Measurements from ENCODE around the gene PRIM2. TPM values are rescaled to one million over a fixed set of nuclear protein-coding genes. Genes with fewer than 3 reads are reported as not detected.
"Not testable (repeated sequence)": the region's sequence is repeated elsewhere in the genome, so short reads cannot be mapped to it uniquely, and the experiment has no call there.

The PRIM2 gene
- total and polyA plus RNA-seq, 9 of the 15 experiments (the other 6 are each of a cell fraction or from before 2014, with no cell fraction given), result 19.8 to 57.5 (median 33.4) TPM

DNA sequence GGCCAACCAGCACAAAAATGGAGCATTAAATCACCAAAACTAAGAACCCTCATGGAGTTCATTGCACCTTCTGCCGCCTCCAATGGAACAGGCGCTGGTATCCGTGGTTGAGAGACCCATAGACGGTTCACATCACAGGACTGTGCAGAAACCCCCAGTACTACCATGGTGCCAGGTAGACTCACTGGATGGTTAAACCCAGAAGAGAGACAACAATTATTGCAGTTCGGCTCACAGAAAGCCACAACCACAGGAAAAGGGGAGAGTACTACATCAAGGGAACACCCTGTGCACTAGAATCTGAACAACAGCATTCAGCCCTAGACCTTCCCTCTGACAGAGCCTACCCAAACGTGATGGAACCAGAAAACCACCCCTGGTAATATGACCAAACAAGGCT lies 301.5 kb downstream of the PRIM2 start:
- CTCF ChIA-PET (ENCODE audit: low intra/inter-chr PET ratio); H3K4me3 ChIP-seq; H3K9ac ChIP-seq (ENCODE audit: insufficient read depth in 1 of 2, low read depth in 2 of 2, low read length in 2 of 2); H3K79me2 ChIP-seq (ENCODE audit: control insufficient read depth, insufficient read depth, low read length); H3K9me1 ChIP-seq (ENCODE audit: control insufficient read depth, insufficient read depth, low read length); intact Hi-C loops (cut with micrococcal nuclease); FAIRE-seq; H2AFZ ChIP-seq (ENCODE audit: low read depth, low read length); H3K9me3 ChIP-seq (replicated peaks; ENCODE audit: control insufficient read depth, insufficient read depth, low read depth, low read length); DNase-seq (ENCODE audit: extremely low read depth in 1 of 4, low spot score in 3 of 4); H4K20me1 ChIP-seq (replicated peaks; ENCODE audit: control insufficient read depth, insufficient read depth, low read length); BruUV-seq (replicated peaks); H3K27ac ChIP-seq (ENCODE audit: extremely low read depth, low read depth, low read length); H3K4me2 ChIP-seq (ENCODE audit: insufficient read depth, low read length); H3K4me1 ChIP-seq (replicated peaks in 1 of 2; ENCODE audit: control insufficient read depth in 2 of 2, insufficient read depth in 2 of 2, low read length in 2 of 2); H3K36me3 ChIP-seq (ENCODE audit: control insufficient read depth, insufficient read depth, low read length); POLR2A ChIA-PET; H3K27me3 ChIP-seq (ENCODE audit: control insufficient read depth in 2 of 2, insufficient read depth in 2 of 2, low read length in 2 of 2); ATAC-seq; in situ Hi-C loops (cut with MboI): not testable (repeated sequence)
- TF ChIP-seq NFIC (IDR thresholded peaks at IDR 0.05), result peak; percentile 63; the same call in 1 of the 2 replicates
- WGBS (ENCODE audit: insufficient coverage, low coverage, missing lambda C conversion rate), result 87% methylated on average over 6 of the region's 6 CpGs

DNA sequence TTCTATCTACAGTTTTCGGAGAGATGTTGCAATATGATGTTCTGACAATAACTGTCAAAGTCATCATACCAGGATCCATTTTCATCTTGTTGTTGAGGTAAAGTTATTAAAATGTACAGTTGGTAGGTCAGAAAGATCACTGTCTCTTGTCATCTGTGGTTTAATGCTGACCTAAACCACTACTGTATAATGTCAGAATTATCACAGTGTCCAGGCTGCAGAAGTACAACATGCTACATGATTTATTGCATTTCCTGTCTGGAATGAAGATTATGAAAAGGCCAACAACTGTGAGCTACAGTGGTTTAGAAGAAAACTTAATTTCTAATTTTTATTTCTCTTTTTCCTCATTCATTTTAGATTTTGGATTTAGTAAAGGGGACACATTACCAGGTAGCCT lies 314.3 kb downstream of the PRIM2 start:
- H3K27ac ChIP-seq (ENCODE audit: extremely low read depth, low read depth, low read length); H3K9ac ChIP-seq (ENCODE audit: insufficient read depth in 1 of 2, low read depth in 2 of 2, low read length in 2 of 2); H3K4me3 ChIP-seq; ATAC-seq; H3K9me3 ChIP-seq (replicated peaks; ENCODE audit: control insufficient read depth, insufficient read depth, low read depth, low read length); H3K79me2 ChIP-seq (ENCODE audit: control insufficient read depth, insufficient read depth, low read length); H3K4me1 ChIP-seq (replicated peaks in 1 of 2; ENCODE audit: control insufficient read depth in 2 of 2, insufficient read depth in 2 of 2, low read length in 2 of 2); CTCF ChIA-PET (ENCODE audit: low intra/inter-chr PET ratio); POLR2A ChIA-PET; H3K4me2 ChIP-seq (ENCODE audit: insufficient read depth, low read length); intact Hi-C loops (cut with micrococcal nuclease); FAIRE-seq; H2AFZ ChIP-seq (ENCODE audit: low read depth, low read length); in situ Hi-C loops (cut with MboI); BruUV-seq (replicated peaks); DNase-seq (ENCODE audit: extremely low read depth in 1 of 4, low spot score in 3 of 4); H4K20me1 ChIP-seq (replicated peaks; ENCODE audit: control insufficient read depth, insufficient read depth, low read length); H3K36me3 ChIP-seq (ENCODE audit: control insufficient read depth, insufficient read depth, low read length); H3K27me3 ChIP-seq (ENCODE audit: control insufficient read depth in 2 of 2, insufficient read depth in 2 of 2, low read length in 2 of 2); H3K9me1 ChIP-seq (ENCODE audit: control insufficient read depth, insufficient read depth, low read length): not testable (repeated sequence)
- WGBS (ENCODE audit: insufficient coverage, low coverage, missing lambda C conversion rate), result no CpG with 5 or more reads among the region's 1 CpG
- peak; percentile 69 for TF ChIP-seq MEIS2 (IDR thresholded peaks at IDR 0.05; ENCODE audit: partially characterized antibody)
- TF ChIP-seq, protein P1, sequence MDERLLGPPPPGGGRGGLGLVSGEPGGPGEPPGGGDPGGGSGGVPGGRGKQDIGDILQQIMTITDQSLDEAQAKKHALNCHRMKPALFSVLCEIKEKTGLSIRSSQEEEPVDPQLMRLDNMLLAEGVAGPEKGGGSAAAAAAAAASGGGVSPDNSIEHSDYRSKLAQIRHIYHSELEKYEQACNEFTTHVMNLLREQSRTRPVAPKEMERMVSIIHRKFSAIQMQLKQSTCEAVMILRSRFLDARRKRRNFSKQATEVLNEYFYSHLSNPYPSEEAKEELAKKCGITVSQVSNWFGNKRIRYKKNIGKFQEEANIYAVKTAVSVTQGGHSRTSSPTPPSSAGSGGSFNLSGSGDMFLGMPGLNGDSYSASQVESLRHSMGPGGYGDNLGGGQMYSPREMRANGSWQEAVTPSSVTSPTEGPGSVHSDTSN (CRISPR knock-in tag; IDR thresholded peaks at IDR 0.05; ENCODE audit: low read depth), result not testable (repeated sequence)
- TF ChIP-seq, protein P1 (tag; conservative IDR thresholded peaks at IDR 0.05; ENCODE audit: low read depth), result peak; percentile 57
- TF ChIP-seq, protein P2, sequence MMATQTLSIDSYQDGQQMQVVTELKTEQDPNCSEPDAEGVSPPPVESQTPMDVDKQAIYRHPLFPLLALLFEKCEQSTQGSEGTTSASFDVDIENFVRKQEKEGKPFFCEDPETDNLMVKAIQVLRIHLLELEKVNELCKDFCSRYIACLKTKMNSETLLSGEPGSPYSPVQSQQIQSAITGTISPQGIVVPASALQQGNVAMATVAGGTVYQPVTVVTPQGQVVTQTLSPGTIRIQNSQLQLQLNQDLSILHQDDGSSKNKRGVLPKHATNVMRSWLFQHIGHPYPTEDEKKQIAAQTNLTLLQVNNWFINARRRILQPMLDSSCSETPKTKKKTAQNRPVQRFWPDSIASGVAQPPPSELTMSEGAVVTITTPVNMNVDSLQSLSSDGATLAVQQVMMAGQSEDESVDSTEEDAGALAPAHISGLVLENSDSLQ (IDR thresholded peaks at IDR 0.05), result peak; percentile 38; the same call in 1 of the 2 replicates

DNA sequence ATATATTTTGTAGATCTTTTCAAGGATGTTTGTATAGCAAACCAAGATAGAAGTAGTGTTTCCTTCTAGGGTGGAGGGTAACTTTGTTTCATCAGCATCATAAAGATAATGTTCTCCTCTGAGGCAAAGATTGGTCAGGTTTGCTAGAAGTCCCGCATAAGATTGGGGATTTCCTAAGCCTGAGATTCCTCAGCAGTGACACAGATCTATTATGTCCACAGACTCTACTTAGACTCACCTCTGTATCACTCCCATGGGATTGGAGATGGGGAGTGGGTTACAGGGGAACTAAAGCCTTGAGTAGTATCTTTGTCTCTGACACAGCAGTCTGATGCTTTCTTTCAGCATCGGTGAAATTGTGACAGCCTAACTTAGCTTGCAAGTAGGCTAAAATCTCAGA lies 341.1 kb downstream of the PRIM2 start:
- WGBS (ENCODE audit: insufficient coverage, low coverage, missing lambda C conversion rate), result 7% methylated on average over 2 of the region's 2 CpGs
- H3K27me3 ChIP-seq (ENCODE audit: control insufficient read depth in 2 of 2, insufficient read depth in 2 of 2, low read length in 2 of 2); H3K79me2 ChIP-seq (ENCODE audit: control insufficient read depth, insufficient read depth, low read length); H3K9ac ChIP-seq (ENCODE audit: insufficient read depth in 1 of 2, low read depth in 2 of 2, low read length in 2 of 2); H3K9me1 ChIP-seq (ENCODE audit: control insufficient read depth, insufficient read depth, low read length); intact Hi-C loops (cut with micrococcal nuclease); BruUV-seq (replicated peaks); H3K9me3 ChIP-seq (replicated peaks; ENCODE audit: control insufficient read depth, insufficient read depth, low read depth, low read length); H3K4me2 ChIP-seq (ENCODE audit: insufficient read depth, low read length); FAIRE-seq; CTCF ChIA-PET (ENCODE audit: low intra/inter-chr PET ratio); H3K36me3 ChIP-seq (ENCODE audit: control insufficient read depth, insufficient read depth, low read length); DNase-seq (ENCODE audit: extremely low read depth in 1 of 4, low spot score in 3 of 4); H3K4me1 ChIP-seq (replicated peaks in 1 of 2; ENCODE audit: control insufficient read depth in 2 of 2, insufficient read depth in 2 of 2, low read length in 2 of 2); H3K27ac ChIP-seq (ENCODE audit: extremely low read depth, low read depth, low read length); H4K20me1 ChIP-seq (replicated peaks; ENCODE audit: control insufficient read depth, insufficient read depth, low read length); POLR2A ChIA-PET; H3K4me3 ChIP-seq; H2AFZ ChIP-seq (ENCODE audit: low read depth, low read length); in situ Hi-C loops (cut with MboI); ATAC-seq: not testable (repeated sequence)
